GM21381 (cell line): ENCODE data around the gene DCAF4L1.
A peak's percentile ranks its signal among the peaks of the same experiment; 100 is the strongest.

Experiments used
- ATAC-seq: cut with Tn5 transposase; IDR thresholded peaks from one replicate; pipeline ENCODE4 v1.9.1; 2021; ENCODE audit warnings: mild to moderate bottlenecking, moderate library complexity; ENCODE audit not compliant: unreplicated experiment

DCAF4L1 gene

GRCh38 chr4:41981456-41981855 lies at the start of gene DCAF4L1:
Gene DCAF4L1, plus strand, starts transcription at chr4:41981756. Its CDS starts 37 bp downstream, at chr4:41981793.
- ATAC-seq, result no peak

GRCh38 chr4:41932988-41933387 lies 48.6 kb upstream of the DCAF4L1 start:
- ATAC-seq, result no peak

- no peak for ATAC-seq
These were observed 47.5 kb upstream of the DCAF4L1 start for GRCh38 chr4:41933997-41934503.

- no peak for ATAC-seq
These were observed 47.0 kb upstream of the DCAF4L1 start for GRCh38 chr4:41934514-41934900.

- ATAC-seq, result peak; percentile 89
These were observed 46.5 kb upstream of the DCAF4L1 start, which contains the start of gene TMEM33 for GRCh38 chr4:41934901-41935651. Gene TMEM33, plus strand, starts transcription at chr4:41935429. Its CDS starts 56 bp downstream, at chr4:41935485.

GRCh38 chr4:41935652-41936021 lies 45.9 kb upstream of the DCAF4L1 start:
- peak; percentile 2 for ATAC-seq

- no peak for ATAC-seq
These were observed 42.4 kb upstream of the DCAF4L1 start for GRCh38 chr4:41939016-41939626.

- no peak for ATAC-seq
These were observed 40.7 kb upstream of the DCAF4L1 start for GRCh38 chr4:41940834-41941233.

GRCh38 chr4:41943506-41943905 lies 38.0 kb upstream of the DCAF4L1 start:
- no peak for ATAC-seq

GRCh38 chr4:41944089-41944488 lies 37.5 kb upstream of the DCAF4L1 start:
- ATAC-seq, result no peak

- no peak for ATAC-seq
These were observed 32.0 kb upstream of the DCAF4L1 start for GRCh38 chr4:41949531-41949930.

GRCh38 chr4:41957634-41958033 lies 23.9 kb upstream of the DCAF4L1 start:
- no peak for ATAC-seq

- no peak for ATAC-seq
These were observed 18.5 kb upstream of the DCAF4L1 start for GRCh38 chr4:41963105-41963504.

- no peak for ATAC-seq
These were observed 17.2 kb upstream of the DCAF4L1 start for GRCh38 chr4:41964401-41964800.

GRCh38 chr4:41967392-41967791 lies 14.2 kb upstream of the DCAF4L1 start:
- ATAC-seq, result no peak

GRCh38 chr4:41969671-41970070 lies 11.9 kb upstream of the DCAF4L1 start:
- no peak for ATAC-seq

GRCh38 chr4:41975341-41975740 lies 6.2 kb upstream of the DCAF4L1 start:
- no peak for ATAC-seq

GRCh38 chr4:41976775-41977516 lies 4.6 kb upstream of the DCAF4L1 start:
- ATAC-seq, result no peak

- no peak for ATAC-seq
These were observed 3.8 kb upstream of the DCAF4L1 start for GRCh38 chr4:41977709-41978108.

- ATAC-seq, result no peak
These were observed 1.2 kb downstream of the DCAF4L1 start for GRCh38 chr4:41982716-41983115.

- no peak for ATAC-seq
These were observed 3.6 kb downstream of the DCAF4L1 start for GRCh38 chr4:41985151-41985550.

GRCh38 chr4:41989994-41990364 lies 8.4 kb downstream of the DCAF4L1 start:
- peak; percentile 18 for ATAC-seq
